HG03432 (cell line): ENCODE results near the gene BCOR.

Experiments
- ATAC-seq: cut with Tn5 transposase; IDR thresholded peaks from one replicate; pipeline ENCODE4 v1.9.1; 2021; ENCODE audit warnings: mild to moderate bottlenecking, moderate library complexity; ENCODE audit not compliant: unreplicated experiment

BCOR gene

GRCh38 chrX:40116925-40117324 lies 19.2 kb upstream of the BCOR start:
- ATAC-seq: no peak

- no peak for ATAC-seq
Measured at GRCh38 chrX:40112996-40113395, 15.2 kb upstream of the BCOR start.

- ATAC-seq: no peak
Measured at GRCh38 chrX:40111868-40112267, 14.1 kb upstream of the BCOR start.

- ATAC-seq: no peak
Measured at GRCh38 chrX:40109288-40110008, 11.7 kb upstream of the BCOR start.

GRCh38 chrX:40108959-40109287 lies 11.2 kb upstream of the BCOR start:
- ATAC-seq: no peak

GRCh38 chrX:40108162-40108958 lies 10.6 kb upstream of the BCOR start:
- no peak for ATAC-seq

- no peak for ATAC-seq
Measured at GRCh38 chrX:40107291-40108161, 9.8 kb upstream of the BCOR start.

GRCh38 chrX:40106676-40107290 lies 9.0 kb upstream of the BCOR start:
- ATAC-seq: no peak

- no peak for ATAC-seq
Measured at GRCh38 chrX:40105835-40106675, 8.3 kb upstream of the BCOR start.

- peak; percentile 42 for ATAC-seq
Measured at GRCh38 chrX:40104985-40105834, 7.5 kb upstream of the BCOR start.

GRCh38 chrX:40104630-40104984 lies 6.8 kb upstream of the BCOR start:
- ATAC-seq: peak; percentile 48

GRCh38 chrX:40103565-40104323 lies 6.0 kb upstream of the BCOR start:
- ATAC-seq: no peak

GRCh38 chrX:40102393-40103381 lies 4.9 kb upstream of the BCOR start:
- ATAC-seq: no peak

GRCh38 chrX:40101430-40101802 lies 3.7 kb upstream of the BCOR start:
- no peak for ATAC-seq

GRCh38 chrX:40100537-40101429 lies 3.0 kb upstream of the BCOR start:
- no peak for ATAC-seq

- no peak for ATAC-seq
Measured at GRCh38 chrX:40100141-40100536, 2.4 kb upstream of the BCOR start.
